Activated CD4-positive, alpha-beta T cell treated with anti-CD3 and anti-CD28 coated beads, Interleukin-2, amount 10 ng/mL, durations not matched to agents 7 days and 5 days (primary cell): ENCODE measurements around the gene MCCC2. TPM values are rescaled to one million over a fixed set of nuclear protein-coding genes. Genes with fewer than 3 reads are reported as not detected.
"Not testable (repeated sequence)": the region's sequence is repeated elsewhere in the genome, so short reads cannot be mapped to it uniquely, and the experiment has no call there.

Experiments
- CTCF ChIA-PET: fragments of 350-600 bp; sonication (Branson Sonifier 250); formaldehyde crosslinking; loops from one replicate; lab custom pipeline; 2021; ENCODE audit warnings: antibody characterized with exemption; lab: Charles Lee
- POLR2A ChIA-PET: fragments of 350-600 bp; sonication (Branson Sonifier 250); formaldehyde crosslinking; loops from one replicate; lab custom pipeline; 2021; ENCODE audit warnings: antibody characterized with exemption; lab: Charles Lee
- DNase-seq: peaks from one replicate; pipeline ENCODE4 v3.0.0-alpha.2; 2020
- H3K27ac Mint-ChIP-seq: one replicate; pipeline ENCODE4 v1.8.0; 2021; ENCODE audit warnings: mild to moderate bottlenecking, moderate library complexity, mixed read lengths
- H3K27me3 Mint-ChIP-seq: one replicate; pipeline ENCODE4 v1.8.0; 2021; ENCODE audit warnings: mixed read lengths
- H3K36me3 Mint-ChIP-seq: one replicate; pipeline ENCODE4 v1.8.0; 2021; ENCODE audit warnings: low read depth, mixed read lengths
- H3K4me1 Mint-ChIP-seq: one replicate; pipeline ENCODE4 v1.8.0; 2021; ENCODE audit warnings: mixed read lengths
- H3K4me3 Mint-ChIP-seq: one replicate; pipeline ENCODE4 v1.8.0; 2021; ENCODE audit warnings: mild to moderate bottlenecking, moderate library complexity, mixed read lengths
- H3K9me3 Mint-ChIP-seq: one replicate; pipeline ENCODE4 v1.8.0; 2021; ENCODE audit warnings: mixed read lengths
- total RNA-seq, 2 experiments: library from RNA; stranded (reverse); gene quantifications; one replicate each; pipeline ENCODE4 v1.2.3, GENCODE V29; 2021

Gene MCCC2
- total RNA-seq, 2 experiments from 2014 or later, result 40.0 to 40.1 TPM

DNA sequence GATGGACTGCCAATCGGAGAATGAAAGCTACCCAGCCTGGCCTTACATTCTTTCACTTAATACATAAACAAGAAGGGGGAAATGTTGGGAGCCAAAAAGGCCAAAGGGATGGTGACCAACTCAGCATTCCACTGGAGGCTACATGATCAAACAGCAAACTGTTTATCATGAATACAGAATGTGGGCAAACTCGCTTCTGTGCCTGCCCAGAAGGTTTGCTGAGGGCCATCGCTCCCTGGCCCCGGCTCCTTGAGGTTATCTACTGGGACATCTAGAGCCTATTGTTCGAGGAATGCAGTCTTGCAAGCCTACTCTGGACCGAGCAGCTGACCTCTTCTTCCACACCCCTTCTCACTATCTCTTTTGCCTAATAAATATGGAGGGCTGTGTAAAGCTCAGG, 9.3 kb upstream of the MCCC2 start:
- POLR2A ChIA-PET, H3K4me3 Mint-ChIP-seq, H3K36me3 Mint-ChIP-seq, H3K9me3 Mint-ChIP-seq, CTCF ChIA-PET, H3K4me1 Mint-ChIP-seq, H3K27ac Mint-ChIP-seq, DNase-seq, H3K27me3 Mint-ChIP-seq: not testable (repeated sequence)

DNA sequence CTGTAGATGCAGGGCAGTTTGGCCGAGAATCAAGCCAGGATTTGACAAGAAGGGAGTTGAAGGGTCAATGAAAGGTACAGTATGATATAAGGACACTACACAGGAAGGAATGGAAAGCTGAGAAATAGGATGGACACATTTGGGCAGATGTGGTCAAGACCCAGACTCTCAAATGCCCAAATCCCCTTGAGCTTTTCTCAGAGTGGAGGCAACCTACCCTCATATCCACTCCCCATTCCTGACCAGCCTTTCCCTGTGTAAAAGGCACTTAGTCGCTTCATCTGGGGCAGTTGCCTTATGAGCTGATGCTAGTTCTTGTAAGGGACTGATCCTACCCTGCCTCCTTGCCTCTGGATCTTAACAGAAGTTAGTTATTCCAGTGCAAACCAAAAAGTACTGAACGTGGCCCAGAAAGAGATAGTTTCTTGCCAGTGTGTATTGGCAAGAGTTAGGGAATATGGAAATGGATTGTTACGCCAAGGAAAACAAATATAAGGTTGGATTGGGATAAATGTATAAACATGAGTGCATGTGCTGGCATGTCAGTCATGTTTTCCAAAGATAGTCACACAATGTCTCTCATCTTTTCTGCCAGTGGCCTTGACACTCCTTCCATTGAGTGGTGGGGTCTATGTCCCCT, 4.1 kb upstream of the MCCC2 start:
- Mint-ChIP-seq H3K36me3 (peaks cover 2% of the 10 kb centered on the region), H3K4me3 (no peak overlapping the region), H3K9me3 (no peaks in the 10 kb centered on the region), H3K27me3 (no peaks in the 10 kb centered on the region), H3K27ac (no peak overlapping the region), H3K4me1 (peaks cover 6% of the 10 kb centered on the region)
- DNase-seq, result no peak
- ChIA-PET CTCF (interaction anchor here (0.6 to 2.8 kb wide), 3 partner anchors 18 to 95 kb away, joined by 3 to 11 read pairs (median 4); no protein-coding TSS in a partner anchor), POLR2A (no interaction called here)

DNA sequence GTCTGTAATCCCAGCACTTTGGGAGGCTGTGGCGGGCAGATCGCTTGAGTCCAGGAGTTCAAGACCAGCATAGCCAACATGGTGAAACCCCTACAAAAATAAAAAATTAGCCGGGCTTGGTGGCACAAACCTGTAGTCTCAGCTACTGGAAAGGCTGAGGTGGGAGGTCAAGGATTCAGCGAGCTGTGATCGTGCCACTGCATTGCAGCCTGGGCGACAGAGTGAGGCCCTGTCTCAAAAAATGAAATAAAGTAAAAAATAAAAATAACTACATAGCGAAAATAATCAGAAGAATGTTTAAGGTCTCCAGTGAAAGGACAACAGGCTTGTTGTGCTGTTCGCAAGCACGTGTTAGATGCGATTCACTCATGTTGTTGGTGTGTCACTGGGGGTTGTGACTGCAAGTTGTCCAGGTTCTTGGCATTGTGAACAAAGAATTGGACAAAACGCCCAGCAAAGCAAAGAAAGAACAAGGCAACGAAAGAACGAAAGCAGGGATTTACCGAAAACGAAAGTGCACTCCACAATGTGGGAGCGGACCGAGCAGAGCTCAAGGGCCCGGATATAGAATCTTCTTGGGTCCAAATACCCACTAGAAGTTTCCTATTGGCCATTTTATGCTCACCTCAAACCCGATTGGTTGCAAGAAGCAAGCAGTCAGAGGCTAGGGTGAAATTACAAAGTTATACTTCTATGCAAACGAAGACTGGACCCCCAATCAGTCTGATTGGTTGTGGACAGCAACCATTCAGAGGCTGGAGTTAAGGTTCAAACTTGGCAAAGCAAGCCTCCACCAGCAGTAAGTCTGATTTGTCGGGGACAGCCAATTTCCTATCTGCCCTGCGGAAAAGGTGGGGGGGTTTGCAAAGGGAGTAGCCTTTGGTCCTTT, 844 bp upstream of the MCCC2 start:
- POLR2A ChIA-PET, result no interaction called here
- peak; percentile 38 for DNase-seq
- Mint-ChIP-seq H3K27ac (peak overlapping the region; percentile 99), H3K27me3 (no peaks in the 10 kb centered on the region), H3K36me3 (peaks cover 5% of the 10 kb centered on the region), H3K4me1 (peaks cover 33% of the 10 kb centered on the region), H3K9me3 (no peaks in the 10 kb centered on the region), H3K4me3 (peak overlapping the region; percentile 94)
- CTCF ChIA-PET, result interaction anchor here (0.7 to 5.5 kb wide), 5 partner anchors 11 to 729 kb away, joined by 3 to 47 read pairs (median 3); no protein-coding TSS in a partner anchor

DNA sequence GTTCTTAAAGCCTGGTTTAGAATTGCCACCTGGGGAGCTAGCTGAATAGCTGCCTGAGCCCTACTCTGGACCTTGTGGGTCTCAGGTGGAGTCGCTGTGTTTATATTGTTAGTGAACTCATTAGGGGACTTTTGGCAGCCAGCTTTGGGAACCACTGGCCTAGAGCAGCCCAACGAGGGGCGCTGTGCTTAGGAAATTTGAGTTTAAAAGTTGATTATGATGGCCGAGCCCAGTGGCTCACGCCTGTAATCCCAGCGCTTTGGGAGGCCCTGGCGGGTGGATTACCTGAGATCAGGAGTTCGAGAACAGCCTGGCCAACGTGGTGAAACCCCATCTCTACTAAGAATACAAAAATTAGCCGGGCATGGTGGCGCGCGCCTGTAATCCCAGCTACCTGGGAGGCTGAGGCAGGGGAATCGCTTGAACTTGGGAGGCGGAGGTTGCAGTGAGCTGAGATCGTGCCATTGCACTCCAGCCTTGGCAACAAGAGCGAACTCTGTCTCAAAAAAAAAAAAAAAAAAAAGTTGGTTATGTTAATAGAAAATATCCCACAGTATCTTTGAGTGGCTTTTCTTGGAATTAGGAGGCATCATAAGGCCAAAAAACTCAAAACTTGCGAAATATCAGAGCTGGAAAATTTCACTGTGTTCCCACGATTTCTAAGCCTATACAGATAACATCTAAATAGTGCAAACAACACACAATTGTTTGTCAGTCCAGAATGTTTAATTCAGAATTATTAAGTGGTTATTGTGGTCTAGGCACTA, 809 bp downstream of the MCCC2 start:
- POLR2A ChIA-PET, result interaction anchor here (0.7 kb wide), 1 partner anchor 13 kb away, joined by 4 read pairs; no protein-coding TSS in a partner anchor

DNA sequence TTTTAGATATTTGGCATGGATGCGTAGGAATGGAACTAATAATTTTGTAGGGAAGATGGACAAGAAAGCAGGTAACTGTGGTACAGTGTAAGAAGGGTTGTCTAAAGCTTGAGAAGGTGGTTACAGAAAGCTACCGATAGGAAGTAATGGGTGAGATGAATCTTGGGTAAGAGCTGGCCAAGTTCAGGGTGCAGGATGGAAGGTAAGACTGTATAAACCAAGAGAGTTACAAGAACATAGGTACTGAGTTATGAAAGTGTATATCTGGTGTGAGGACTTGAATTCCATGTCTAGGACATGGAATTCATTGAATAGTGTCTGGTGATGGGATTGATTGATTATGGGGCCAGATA, 1.4 kb downstream of the MCCC2 start:
- H3K4me1 Mint-ChIP-seq, result peaks cover 35% of the 10 kb centered on the region
- CTCF ChIA-PET, result interaction anchor here (0.6 to 5.5 kb wide), 2 partner anchors 12 to 56 kb away, joined by 4 to 47 read pairs; no protein-coding TSS in a partner anchor
- peak overlapping the region; percentile 94 for H3K4me3 Mint-ChIP-seq
- POLR2A ChIA-PET, result no interaction called here
- H3K36me3 Mint-ChIP-seq, result peaks cover 8% of the 10 kb centered on the region
- DNase-seq, result no peak
- no peaks in the 10 kb centered on the region for H3K9me3 Mint-ChIP-seq
- no peaks in the 10 kb centered on the region for H3K27me3 Mint-ChIP-seq
- peak overlapping the region; percentile 99 for H3K27ac Mint-ChIP-seq

More for the DNA sequence above, 809 bp downstream of the MCCC2 start:
- Mint-ChIP-seq H3K4me3 (peak overlapping the region; percentile 94), H3K9me3 (no peaks in the 10 kb centered on the region), H3K27ac (peak overlapping the region; percentile 99), H3K27me3 (no peaks in the 10 kb centered on the region), H3K4me1 (peaks cover 35% of the 10 kb centered on the region), H3K36me3 (peaks cover 8% of the 10 kb centered on the region)
- peak; percentile 14 for DNase-seq
- CTCF ChIA-PET, result interaction anchor here (0.6 to 5.5 kb wide), 4 partner anchors 9 to 97 kb away, joined by 3 to 47 read pairs (median 4); no protein-coding TSS in a partner anchor

DNA sequence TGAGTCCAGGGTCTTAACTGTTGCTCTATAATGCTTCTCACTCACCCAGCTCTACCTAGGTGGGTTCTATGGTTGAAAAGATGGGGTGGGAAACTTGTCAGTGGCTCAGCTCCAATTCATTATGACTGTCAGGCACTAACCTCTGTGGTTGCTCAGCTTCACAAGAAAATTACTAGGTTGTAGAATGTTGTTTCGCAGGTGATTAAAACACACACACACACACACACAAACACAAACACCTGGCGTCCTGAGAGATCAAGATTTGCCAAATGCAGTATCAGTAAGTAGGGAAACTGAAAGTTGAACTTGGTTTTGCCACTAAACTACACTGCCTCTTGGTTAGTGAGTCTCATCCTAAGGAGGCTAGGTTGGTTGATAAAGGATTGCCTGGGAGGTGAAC, 2.8 kb downstream of the MCCC2 start:
- peaks cover 8% of the 10 kb centered on the region for H3K36me3 Mint-ChIP-seq
- peaks cover 35% of the 10 kb centered on the region for H3K4me1 Mint-ChIP-seq
- no peaks in the 10 kb centered on the region for H3K27me3 Mint-ChIP-seq
- no peaks in the 10 kb centered on the region for H3K9me3 Mint-ChIP-seq
- CTCF ChIA-PET, result interaction anchor here (0.9 to 5.5 kb wide), 2 partner anchors 11 to 48 kb away, joined by 3 to 47 read pairs; no protein-coding TSS in a partner anchor
- H3K27ac Mint-ChIP-seq, result peak overlapping the region; percentile 6
- POLR2A ChIA-PET, result no interaction called here
- DNase-seq, result no peak
- H3K4me3 Mint-ChIP-seq, result no peak overlapping the region

DNA sequence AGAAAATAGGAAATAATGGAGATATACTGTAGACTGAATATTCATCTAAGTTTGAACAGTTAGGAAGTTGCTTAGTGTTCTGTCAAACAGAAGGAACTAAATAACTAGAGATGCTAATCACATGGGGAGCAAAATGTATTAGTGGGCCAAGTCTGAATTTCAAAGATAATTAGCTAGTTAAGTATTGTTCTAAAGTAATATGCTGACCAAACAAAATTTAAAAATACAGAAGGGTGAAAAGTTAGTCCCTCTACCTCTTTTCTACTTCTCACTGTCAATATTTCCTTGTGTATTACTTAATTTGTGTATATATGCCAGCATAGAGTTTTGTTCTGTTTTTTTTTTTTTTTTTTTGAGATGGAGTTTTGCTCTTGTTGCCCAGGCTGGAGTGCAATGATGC, 4.0 kb downstream of the MCCC2 start:
- H3K36me3 Mint-ChIP-seq, result peaks cover 14% of the 10 kb centered on the region
- H3K4me1 Mint-ChIP-seq, result peaks cover 35% of the 10 kb centered on the region
- H3K4me3 Mint-ChIP-seq, result no peak overlapping the region
- H3K9me3 Mint-ChIP-seq, result no peaks in the 10 kb centered on the region
- DNase-seq, result no peak
- no peak overlapping the region for H3K27ac Mint-ChIP-seq
- POLR2A ChIA-PET, result no interaction called here
- CTCF ChIA-PET, result interaction anchor here (1.0 to 5.5 kb wide), 2 partner anchors 10 to 15 kb away, joined by 3 to 47 read pairs; no protein-coding TSS in a partner anchor
- no peaks in the 10 kb centered on the region for H3K27me3 Mint-ChIP-seq

DNA sequence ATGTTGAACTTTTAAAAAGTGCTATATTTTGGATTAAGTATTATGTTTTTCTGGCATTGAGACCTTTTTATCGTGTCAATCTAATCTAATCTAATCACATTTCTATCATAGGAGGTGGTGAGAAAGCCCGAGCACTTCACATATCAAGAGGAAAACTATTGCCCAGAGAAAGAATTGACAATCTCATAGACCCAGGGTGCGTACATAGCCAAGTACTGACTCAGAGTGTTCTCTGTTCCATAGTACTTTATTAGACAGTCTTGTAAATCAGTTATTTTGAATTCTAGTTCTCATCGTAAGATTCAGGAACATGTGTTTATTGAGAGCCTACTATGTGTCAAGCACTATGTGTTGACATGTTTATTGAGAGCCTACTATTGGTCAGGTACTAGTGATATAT, 9.0 kb downstream of the MCCC2 start:
- POLR2A ChIA-PET, result no interaction called here
- Mint-ChIP-seq H3K4me1 (peaks cover 19% of the 10 kb centered on the region), H3K4me3 (no peak overlapping the region), H3K27me3 (no peaks in the 10 kb centered on the region), H3K9me3 (peaks cover 2% of the 10 kb centered on the region), H3K27ac (no peak overlapping the region), H3K36me3 (peaks cover 40% of the 10 kb centered on the region)
- CTCF ChIA-PET, result interaction anchor here (1.3 kb wide), 1 partner anchor 12 kb away, joined by 3 read pairs; no protein-coding TSS in a partner anchor
- no peak for DNase-seq

DNA sequence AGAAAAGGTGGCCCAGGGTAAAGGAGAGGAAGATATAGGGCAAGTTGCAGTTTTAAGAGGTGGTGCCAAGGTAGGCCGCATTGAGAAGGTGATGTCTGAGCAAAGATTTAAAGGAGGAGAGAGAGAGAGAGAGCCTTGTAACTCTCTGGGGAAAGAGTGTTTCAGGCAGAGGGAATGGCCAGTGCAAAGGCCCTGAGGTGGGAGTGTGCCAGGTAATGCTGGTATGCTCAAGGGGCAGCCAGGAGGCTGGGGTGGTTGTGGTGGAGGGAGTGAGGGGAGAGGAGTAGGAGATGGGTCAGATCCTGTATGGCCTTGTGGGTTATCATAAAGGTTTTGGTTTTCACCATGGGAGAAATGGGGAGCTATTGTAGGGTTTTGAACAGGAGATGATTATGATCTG, 9.9 kb downstream of the MCCC2 start:
- no peak for DNase-seq
- CTCF ChIA-PET, result interaction anchor here (1.1 to 1.4 kb wide), 2 partner anchors 9 to 12 kb away, joined by 3 read pairs; no protein-coding TSS in a partner anchor
- Mint-ChIP-seq H3K27ac (no peak overlapping the region), H3K9me3 (peaks cover 2% of the 10 kb centered on the region), H3K4me3 (no peak overlapping the region), H3K27me3 (no peaks in the 10 kb centered on the region), H3K36me3 (peaks cover 43% of the 10 kb centered on the region), H3K4me1 (peaks cover 26% of the 10 kb centered on the region)
- POLR2A ChIA-PET, result no interaction called here

DNA sequence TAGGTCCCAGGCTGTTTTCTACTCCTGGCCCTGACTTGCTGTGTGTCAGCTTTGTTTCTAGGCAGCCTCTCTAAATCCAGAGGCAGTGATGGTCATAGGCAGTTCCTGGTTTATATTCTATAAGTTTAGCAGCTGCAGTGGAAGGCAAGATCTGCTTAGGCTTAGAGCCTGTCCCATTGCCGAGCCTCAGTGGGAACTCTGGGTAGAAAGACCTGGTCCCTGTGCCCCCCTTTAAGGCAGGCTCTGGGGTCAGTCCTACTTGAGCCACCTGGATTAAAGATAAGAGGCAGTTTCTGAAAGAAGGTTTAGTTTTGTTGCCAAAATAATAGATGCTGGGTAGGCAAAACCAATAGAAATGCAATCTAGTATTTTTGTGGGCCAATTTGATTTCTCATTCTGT, 13.6 kb downstream of the MCCC2 start:
- ChIA-PET CTCF (interaction anchor here (0.6 to 2.3 kb wide), 13 partner anchors 8 to 1284 kb away, joined by 3 to 47 read pairs (median 5); partner anchors contain the start of gene MCCC2), POLR2A (interaction anchor here (1.2 kb wide), 1 partner anchor 13 kb away, joined by 4 read pairs; no protein-coding TSS in a partner anchor)
- Mint-ChIP-seq H3K36me3 (peaks cover 57% of the 10 kb centered on the region), H3K4me1 (peaks cover 30% of the 10 kb centered on the region), H3K9me3 (peaks cover 2% of the 10 kb centered on the region), H3K4me3 (no peak overlapping the region), H3K27ac (peak overlapping the region; percentile 83), H3K27me3 (no peaks in the 10 kb centered on the region)
- no peak for DNase-seq

DNA sequence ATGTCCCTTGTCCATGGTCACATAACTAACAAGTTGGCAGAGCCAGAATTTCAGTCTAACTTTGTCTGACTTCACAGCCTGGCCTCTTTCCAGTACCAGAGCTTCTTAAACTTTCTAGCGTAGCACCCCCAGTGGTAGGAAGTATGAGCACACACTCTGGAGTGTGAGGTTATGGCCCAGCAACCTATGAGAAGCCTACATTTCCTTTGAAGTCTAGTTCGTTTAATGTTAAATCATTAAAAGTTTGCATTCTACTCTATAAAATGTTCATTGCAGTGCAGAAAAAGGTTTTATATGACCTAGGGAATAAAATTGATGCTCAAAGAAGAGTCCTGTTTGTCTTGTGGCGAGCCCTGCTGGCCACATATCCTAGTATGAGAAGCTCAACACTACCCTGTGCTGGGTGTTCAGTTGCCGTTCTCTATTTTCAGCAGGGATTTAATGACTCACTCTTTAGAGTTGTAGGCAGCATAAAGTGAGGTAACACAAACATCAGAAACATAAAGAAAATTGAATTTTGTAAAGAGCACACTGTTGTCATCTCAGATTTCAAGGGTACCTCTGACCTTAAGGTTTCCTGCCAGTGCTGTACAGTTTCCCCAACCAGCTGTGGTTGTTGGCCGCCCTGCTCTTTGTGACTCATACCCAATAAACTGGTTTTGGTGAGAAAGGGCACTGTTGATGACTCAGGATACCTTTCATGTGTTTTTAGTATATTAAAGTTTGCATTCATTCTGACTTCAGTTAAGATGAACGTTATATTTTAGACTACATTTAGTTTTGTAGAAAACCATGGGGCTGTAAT, 14.3 kb downstream of the MCCC2 start:
- CTCF ChIA-PET, result interaction anchor here (0.6 to 2.3 kb wide), 13 partner anchors 9 to 1283 kb away, joined by 3 to 47 read pairs (median 5); partner anchors contain the start of gene MCCC2
- H3K27me3 Mint-ChIP-seq, result no peaks in the 10 kb centered on the region
- H3K9me3 Mint-ChIP-seq, result peaks cover 2% of the 10 kb centered on the region
- peak; percentile 74 for DNase-seq
- POLR2A ChIA-PET, result interaction anchor here (0.6 to 1.2 kb wide), 2 partner anchors 14 to 984 kb away, joined by 4 read pairs; no protein-coding TSS in a partner anchor
- H3K27ac Mint-ChIP-seq, result peak overlapping the region; percentile 83
- H3K4me3 Mint-ChIP-seq, result no peak overlapping the region
- peaks cover 54% of the 10 kb centered on the region for H3K36me3 Mint-ChIP-seq
- H3K4me1 Mint-ChIP-seq, result peaks cover 30% of the 10 kb centered on the region
